SKM-1 treated with dmso at 0.1 percent for 144 hours (cell line): ENCODE data around the gene PACSIN2.
"Not testable (repeated sequence)": the region's sequence is repeated elsewhere in the genome, so short reads cannot be mapped to it uniquely, and the experiment has no call there.

Experiments used
- DNase-seq: peaks from one replicate; lab custom pipeline; 2025; ENCODE audit not compliant: unreplicated experiment; lab: John Stamatoyannopoulos, UW

PACSIN2 gene

GRCh38 chr22:43011079-43011478 is 3.9 kb downstream of the PACSIN2 start:
- DNase-seq = no peak

GRCh38 chr22:43009444-43009843 is 5.5 kb downstream of the PACSIN2 start:
- no peak for DNase-seq

- no peak for DNase-seq
These were observed 6.0 kb downstream of the PACSIN2 start for GRCh38 chr22:43008921-43009320.

DNA sequence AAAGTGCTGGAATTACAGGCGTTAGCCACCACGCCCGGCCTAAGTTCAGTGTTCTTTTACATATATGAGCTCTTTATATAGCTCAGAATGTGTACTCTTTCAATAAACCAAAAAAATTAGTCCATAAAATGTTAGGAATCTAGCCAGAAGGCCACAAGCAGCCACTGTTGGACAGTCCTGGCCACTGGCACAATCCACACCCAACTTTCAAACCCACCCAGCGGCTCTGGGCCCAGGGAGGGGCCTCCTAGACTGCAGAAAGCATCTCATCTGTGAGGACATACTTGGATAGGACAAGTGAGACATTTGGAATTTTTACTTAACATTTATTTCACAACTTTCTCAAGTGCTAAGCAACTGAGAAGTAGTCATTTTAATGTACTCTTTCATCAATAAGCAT is 6.4 kb downstream of the PACSIN2 start:
- no peak for DNase-seq

GRCh38 chr22:43007519-43008102 is 7.3 kb downstream of the PACSIN2 start:
- no peak for DNase-seq

DNA sequence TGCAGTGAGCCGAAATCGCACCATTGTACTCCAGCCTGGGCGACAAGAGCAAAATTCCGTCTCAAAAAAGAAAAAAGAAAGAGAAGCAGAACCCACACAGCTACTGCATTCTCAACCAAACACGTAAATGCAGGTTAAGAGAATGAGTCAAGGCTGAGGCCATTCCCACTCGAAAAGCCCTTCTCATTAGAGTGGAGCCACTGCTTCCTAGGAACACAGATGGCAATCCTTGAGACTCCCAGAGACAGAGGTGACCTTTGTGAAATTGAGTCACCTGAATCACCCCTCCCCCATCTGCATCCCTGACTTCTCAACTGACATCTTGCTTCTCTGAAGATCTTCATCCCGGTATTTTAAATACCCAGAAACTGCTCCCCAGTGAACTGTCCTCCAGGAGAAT is 8.2 kb downstream of the PACSIN2 start:
- no peak for DNase-seq

DNA sequence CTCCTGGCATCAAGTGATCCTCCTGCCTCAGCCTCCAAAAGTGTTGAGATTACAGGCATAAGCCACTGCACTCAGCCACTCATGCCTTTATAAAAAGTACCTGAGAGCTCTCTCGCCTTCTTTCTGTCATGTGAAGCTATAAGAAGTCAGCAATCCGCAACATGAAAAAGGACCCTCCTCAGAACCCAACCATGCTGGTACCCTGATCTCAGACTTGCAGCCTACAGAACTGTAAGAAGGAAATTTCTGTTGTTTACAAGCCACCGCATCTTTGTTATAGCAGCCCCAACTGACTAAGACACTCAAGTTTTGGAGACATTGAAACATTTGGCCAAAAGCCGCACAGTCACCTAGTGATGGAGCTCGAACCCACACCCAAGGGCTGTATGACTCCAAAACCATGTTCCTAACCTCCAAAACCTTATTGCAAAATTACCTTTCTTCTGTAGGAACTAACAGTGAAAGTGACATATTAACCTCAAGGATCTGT is 8.9 kb downstream of the PACSIN2 start:
- no peak for DNase-seq

GRCh38 chr22:43005106-43005505 is 9.8 kb downstream of the PACSIN2 start:
- no peak for DNase-seq

DNA sequence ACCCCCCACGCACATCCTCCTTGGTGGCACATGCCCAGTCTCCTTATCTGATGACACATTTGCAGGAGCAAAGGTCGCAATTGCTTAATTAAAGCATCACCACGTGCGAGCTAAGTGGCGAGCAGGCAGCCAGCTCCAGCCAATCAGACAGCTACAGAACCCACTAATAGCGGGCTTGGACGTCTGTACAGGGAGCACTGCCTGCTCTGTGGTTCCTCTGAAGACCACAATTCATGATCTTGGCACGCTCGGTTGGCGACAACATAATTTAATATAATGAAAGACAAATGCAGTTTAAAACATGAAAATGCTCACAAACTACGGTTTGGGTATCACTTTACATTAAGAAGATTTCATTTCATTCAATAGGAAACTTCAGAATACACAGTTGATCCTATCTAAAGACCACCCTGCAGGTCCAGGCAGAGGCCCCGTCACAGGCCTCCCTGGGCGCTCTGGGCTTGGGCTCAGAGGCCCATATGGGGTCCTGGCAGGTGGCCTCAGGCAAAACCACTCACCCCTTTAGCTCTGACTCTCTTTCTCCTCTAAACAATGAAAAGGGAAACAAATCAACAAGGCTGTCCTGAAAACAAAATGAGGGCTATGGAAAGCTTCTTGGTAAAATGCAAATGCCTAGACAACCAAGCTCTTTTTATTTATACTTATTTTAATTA is 10.4 kb downstream of the PACSIN2 start:
- DNase-seq = no peak

- no peak for DNase-seq
These were observed 12.8 kb downstream of the PACSIN2 start for GRCh38 chr22:43002202-43002586.

- DNase-seq = peak; percentile 22
These were observed 13.4 kb downstream of the PACSIN2 start for GRCh38 chr22:43001271-43002201.

GRCh38 chr22:43000441-43001175 is 14.3 kb downstream of the PACSIN2 start:
- no peak for DNase-seq

DNA sequence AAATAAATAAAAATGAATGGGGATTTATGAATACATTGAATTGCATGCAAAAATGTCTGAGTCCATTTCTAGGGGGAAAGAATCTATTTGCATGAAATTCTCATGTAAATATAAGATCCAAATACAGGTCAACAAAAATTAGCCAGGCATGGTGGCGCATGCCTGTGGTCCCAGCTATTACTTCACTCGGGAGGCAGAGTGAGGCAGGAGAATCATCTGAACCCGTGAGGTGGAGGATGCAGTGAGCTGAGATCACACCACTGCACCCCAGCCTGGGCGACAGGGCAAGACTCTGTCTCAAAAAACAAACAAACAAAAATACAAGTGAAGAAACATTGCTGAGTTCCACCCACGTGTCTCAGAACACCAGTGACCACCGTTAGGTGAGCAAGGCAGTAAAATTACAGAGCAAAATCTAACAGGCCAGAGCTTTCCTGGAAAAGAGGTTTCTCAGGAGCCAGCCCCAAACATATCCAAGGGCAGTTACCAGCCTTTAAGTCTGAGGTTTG is 17.3 kb downstream of the PACSIN2 start:
- DNase-seq = no peak

DNA sequence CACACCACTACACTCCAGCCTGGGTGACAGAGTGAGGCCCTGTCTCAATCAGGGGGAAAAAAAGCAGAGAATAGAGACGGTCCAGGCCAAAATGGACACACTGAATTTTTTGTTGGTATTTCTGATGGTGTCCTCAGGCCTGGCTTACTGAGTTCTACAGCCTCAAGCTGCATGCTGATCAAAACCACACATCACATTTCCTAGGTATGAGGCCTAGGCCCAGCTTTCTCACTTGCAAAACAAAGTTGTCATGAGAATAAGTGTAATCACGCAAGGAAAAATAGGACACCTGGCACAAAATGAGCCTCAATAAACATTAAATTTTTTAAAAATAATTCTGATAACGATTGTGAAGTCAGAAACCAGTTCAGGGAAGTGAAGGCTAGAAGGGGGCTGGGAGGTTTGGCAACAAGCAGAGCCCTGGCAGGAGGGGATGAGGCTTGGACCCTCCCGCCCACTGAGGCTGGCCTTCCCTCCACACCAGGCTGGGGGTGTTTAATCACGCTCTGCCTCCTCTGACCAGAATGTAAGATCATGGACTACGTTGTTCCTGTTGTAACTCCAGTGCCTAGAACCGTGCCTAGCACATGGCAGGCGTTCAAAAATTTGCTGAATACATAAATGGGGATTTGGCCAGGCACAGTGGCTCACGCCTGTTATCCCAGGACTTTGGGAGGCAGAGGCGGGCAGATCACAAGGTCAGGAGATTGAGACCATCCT is 18.1 kb downstream of the PACSIN2 start:
- DNase-seq = no peak

DNA sequence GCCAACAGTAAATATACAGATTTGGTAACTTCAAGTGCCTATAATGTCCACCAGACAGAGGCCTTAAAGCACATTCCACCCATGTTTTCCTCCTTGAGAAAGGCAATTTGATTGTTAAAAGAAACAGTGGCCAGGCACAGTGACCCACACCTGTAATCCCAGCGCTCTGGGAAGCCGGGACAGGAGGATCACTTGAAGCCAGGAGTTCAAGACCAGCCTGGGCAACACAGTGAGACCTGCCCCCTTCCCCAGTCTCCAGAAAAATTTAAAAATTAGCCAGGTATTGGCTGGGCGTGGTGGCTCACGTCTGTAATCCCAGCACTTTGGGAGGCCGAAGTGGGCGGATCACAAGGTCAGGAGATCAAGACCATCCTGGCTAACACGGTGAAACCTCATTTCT is 19.3 kb downstream of the PACSIN2 start:
- not testable (repeated sequence) for DNase-seq

DNA sequence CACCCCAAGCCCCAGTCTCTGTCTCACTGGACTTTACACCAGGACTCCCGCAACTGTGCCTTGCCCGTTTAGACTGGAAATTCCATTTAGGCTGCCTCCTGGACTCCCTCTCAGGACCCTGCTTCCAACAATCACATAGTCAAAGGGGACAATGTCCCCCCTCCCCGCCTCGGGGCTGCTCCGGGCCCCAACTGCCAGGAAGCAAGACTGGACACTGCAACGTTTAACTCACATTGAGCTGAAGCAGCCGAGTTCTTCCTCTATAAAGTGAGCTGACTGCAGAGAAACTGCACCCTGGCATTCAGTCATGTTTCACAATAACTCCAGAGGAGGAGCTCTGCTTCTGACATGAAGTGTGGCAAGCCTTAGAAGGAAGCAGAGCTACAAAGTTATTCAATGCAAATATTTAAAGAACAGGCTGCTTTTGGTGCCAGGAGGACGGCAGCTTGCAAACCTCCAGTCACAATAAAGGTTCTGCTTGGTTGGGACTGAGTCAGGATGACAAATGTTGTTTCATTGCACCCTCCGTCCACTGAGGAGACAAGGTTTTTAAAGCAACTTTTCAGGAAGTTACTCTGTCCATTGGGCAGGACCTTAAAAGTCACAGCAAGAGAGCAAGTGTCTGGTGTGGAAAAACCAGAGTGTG is 19.9 kb downstream of the PACSIN2 start:
- peak; percentile 95 for DNase-seq

DNA sequence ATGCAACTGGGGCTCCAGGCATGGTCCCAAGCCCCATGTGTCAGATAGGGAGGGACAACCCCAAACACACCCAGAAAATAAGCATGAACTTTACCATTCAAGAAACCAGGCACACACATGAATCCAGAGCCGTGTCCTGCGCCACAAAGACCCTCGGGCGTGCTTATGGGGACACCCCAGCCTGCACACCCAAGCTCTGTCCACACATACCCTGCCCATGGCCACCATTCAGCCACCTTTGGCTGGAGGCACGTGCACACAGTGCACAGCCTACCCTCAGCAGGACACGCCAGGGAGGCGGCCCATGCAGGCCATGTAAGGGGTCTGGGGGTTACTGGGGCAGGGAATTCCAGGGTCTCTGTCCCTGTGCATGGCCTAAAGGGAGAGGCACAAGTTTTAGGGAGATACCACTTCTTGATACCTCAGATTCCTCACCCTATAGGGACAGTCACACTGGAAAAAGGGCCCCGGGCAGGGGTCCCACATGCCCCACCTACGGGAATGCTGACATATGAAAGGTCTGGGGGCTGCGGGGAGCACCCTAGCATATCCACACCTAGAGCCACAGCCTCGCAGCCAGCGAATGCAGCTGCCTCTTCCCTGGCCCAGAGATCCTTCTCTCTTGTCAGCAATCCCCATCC is 20.6 kb downstream of the PACSIN2 start:
- no peak for DNase-seq

GRCh38 chr22:42993651-42994275 is 21.2 kb downstream of the PACSIN2 start:
- peak; percentile 23 for DNase-seq
